ENCODE measurements around the gene ASIC4. TPM values are rescaled to one million over a fixed set of nuclear protein-coding genes. Genes with fewer than 3 reads are reported as not detected.

ASIC4 gene
- polyA plus RNA-seq, 3 donors: 0.07 to 0.14 (median 0.11) TPM

GRCh38 chr2:219565130-219566080, 51.1 kb downstream of the ASIC4 start:
- DNase-seq (ENCODE audit: low read depth in 3 of 3, low spot score in 2 of 3): no peak

DNA sequence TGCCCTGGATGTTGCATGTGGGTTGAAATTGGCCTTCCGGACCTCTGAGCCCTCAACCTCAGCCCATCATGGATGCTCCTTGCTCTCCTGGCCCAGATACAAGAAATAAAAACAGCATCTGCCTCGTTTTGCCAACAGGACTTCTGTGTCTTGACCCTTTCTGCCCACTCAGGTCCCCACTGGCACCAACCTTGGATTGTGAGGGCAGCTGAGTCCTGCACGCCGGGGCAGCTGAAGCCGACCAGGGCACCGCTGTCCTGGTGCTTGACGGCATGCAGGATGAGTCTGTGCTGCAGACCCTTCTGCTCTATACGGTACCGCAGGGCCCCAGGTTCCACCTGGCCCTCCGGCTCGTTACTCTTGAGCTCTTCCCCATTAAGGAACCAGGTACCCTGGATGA, 52.4 kb downstream of the ASIC4 start:
- no peak for DNase-seq (ENCODE audit: low read depth in 3 of 3, low spot score in 2 of 3)

DNA sequence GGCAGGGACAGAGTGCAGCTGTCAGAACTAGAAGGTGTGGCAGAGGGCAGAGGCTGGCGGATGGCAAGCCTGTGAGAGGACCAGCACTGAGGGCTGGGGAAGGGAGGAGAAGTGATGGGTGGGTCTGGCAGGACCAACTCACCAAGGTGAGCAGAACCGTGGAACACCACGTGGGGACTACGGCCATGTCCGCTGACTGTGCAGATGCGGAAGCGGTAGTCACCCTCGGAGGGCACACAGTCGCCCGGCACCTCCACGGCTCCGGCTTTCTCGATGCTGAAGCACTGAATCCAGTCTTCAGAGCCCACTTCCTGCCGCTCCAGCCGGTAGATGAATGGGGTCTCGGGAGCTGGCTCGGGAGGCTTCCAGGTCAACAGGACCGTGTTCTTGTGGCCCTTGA, 52.8 kb downstream of the ASIC4 start:
- no peak for DNase-seq (ENCODE audit: low read depth in 3 of 3, low spot score in 2 of 3)

- DNase-seq (ENCODE audit: low read depth in 3 of 3, low spot score in 2 of 3): no peak
Observed at GRCh38 chr2:219567791-219568361, 53.6 kb downstream of the ASIC4 start.

DNA sequence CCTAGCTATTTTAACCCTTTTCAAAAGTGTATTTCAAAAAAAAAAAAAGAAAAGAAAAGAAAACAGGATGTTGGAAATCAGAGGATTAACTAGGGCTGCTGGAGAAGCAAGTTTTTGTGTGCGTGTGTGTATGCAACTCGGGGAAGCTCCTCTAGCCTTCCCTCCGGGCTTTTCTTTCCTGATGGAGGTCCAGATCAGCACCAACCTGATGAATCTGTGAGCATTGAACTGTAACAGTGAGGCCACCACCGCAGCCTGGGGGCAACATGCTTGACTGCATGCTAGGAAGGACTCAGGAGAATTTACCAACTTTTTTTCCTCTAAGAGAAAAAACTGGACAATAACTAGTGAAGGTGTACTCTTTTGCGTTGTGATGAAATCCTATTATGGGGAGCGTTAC, 54.8 kb downstream of the ASIC4 start:
- DNase-seq (ENCODE audit: low read depth in 3 of 3, low spot score in 2 of 3): no peak

- no peak for DNase-seq (ENCODE audit: low read depth in 3 of 3, low spot score in 2 of 3)
Observed at GRCh38 chr2:219569635-219570034, 55.4 kb downstream of the ASIC4 start.

DNA sequence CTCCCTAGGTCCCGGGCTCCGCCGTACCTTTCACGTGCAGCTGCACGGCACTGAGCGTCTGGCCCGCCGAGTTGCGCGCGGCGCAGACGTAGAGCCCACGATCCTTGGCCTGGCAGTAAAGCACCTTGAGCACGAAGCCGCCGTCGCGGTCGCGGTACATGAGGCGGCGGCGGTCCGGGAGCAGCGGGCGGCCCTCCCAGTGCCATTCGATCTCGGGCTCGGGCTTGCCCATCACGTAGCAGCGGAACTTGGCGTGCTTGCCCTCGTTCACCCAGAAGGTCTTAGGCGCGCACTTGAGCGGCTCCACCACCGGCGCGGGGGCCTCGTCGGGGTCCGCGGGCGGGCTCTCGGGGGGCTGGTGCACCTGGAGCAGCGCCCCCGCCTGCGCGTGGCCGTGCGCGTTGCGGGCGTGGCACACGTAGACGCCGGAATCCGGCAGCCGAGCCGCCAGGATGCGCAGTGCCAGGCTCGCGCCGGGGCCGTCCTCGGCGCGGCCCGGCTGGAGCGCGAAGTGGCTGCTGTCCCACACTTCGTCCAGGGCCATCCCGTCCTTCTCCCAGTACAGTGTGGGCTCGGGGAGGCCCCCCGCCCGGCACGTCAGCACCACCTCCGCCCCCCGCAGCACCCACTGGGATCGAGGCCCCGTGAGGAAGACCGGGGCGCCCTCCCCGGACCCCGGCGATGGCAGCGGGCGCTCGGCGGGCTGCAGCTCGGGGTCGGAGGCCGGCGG, 56.1 kb downstream of the ASIC4 start:
- no peak for DNase-seq (ENCODE audit: low read depth in 3 of 3, low spot score in 2 of 3)

GRCh38 chr2:219570924-219571310, 56.6 kb downstream of the ASIC4 start:
- no peak for DNase-seq (ENCODE audit: low read depth in 3 of 3, low spot score in 2 of 3)

GRCh38 chr2:219571311-219572236, 57.3 kb downstream of the ASIC4 start, which contains the start of gene OBSL1:
OBSL1 (minus strand) TSS chr2:219571539; CDS start chr2:219571232, 307 bp downstream.
- no peak for DNase-seq (ENCODE audit: low read depth in 3 of 3, low spot score in 2 of 3)

- no peak for DNase-seq (ENCODE audit: low read depth in 3 of 3, low spot score in 2 of 3)
Observed at GRCh38 chr2:219572237-219573001, 58.1 kb downstream of the ASIC4 start, which contains the start of gene INHA. INHA (plus strand) TSS chr2:219572310; CDS start chr2:219572375, 65 bp downstream.

- DNase-seq (ENCODE audit: low read depth in 3 of 3, low spot score in 2 of 3): no peak
Observed at GRCh38 chr2:219573166-219573565, 58.9 kb downstream of the ASIC4 start.

GRCh38 chr2:219574484-219575311, 60.4 kb downstream of the ASIC4 start:
- no peak for DNase-seq (ENCODE audit: low read depth in 3 of 3, low spot score in 2 of 3)

DNA sequence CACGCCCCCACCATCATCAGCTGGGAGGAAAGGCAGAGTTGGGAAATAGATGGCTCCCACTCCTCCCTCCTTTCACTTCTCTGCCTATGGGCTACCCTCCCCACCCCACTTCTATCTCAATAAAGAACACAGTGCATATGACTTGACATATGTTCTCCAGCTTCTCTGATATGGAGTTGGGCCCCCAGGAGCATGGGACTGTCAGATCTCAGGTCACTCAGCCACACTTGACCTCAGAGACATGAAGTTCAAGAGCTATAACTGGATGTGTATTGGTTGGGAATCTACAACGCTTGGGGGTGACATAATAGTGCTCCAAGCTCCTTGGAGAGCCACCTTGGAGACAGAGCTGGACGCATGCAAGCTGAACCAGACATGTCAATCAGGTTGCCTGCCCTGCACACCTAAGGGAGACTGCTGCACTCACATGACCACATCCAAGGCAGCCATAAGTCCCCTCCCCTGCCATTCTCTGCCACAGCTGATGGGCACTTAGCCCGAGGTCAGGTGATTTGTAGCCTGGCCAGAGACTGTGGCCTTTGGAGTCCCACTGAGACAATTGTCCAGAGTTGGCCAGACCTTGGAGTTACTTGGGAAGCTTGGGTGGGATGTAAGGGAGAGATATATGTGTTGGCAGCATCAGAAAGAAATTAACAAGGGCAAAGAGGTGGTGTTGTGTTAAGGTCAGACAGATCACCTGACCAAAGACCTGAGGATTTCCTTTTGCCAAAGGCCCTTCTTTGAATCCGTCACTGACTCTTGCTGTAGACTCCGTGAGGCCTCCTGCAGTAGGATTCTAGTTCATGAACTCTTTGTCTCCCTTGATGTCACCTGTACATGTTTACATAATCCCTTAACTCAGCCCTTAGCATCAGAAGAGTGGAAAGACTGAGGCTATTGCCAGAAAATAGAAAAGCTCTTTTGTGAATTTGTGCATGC, 61.6 kb downstream of the ASIC4 start:
- no peak for DNase-seq (ENCODE audit: low read depth in 3 of 3, low spot score in 2 of 3)

- DNase-seq (ENCODE audit: low read depth in 3 of 3, low spot score in 2 of 3): no peak
Observed at GRCh38 chr2:219576505-219577388, 62.5 kb downstream of the ASIC4 start.

DNA sequence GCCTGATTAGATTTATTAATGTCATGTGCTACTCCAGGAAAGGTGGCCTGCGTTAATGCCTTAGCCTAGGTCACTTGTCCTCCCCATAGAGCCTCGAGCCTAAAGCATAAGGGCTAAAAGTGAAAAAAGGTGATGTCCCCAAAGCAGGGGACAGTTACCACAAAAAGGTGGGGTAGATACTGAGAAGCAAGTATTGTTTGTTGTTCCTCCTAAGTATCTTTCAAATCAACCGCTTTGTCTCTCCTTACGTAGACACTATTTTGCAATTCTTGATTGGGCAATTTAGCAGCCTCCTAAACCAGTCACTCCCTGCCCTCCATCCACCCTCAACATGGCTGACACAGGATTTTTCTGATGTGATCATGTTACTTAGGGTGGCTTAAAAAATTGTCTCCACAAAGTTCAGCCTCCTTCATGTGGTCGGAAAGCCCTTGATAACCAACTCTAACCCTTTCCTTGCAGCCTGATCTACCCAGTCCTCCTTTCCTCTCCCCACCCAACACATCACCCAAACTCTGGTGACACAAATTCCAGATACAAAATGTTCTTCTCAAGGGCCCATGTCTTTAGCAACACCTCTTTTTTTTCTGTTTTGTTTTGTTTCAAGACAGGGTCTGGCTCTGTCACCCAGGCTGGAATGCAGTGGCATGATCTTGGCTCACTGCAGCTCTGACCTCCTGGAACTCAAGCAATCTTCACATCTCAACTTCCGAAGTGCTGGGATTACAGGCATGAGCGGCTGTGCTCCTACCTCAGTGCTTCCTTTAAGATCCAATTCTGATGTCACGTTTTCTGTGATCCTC, 64.7 kb downstream of the ASIC4 start:
- no peak for DNase-seq (ENCODE audit: low read depth in 3 of 3, low spot score in 2 of 3)

GRCh38 chr2:219581346-219581745, 67.1 kb downstream of the ASIC4 start:
- no peak for DNase-seq (ENCODE audit: low read depth in 3 of 3, low spot score in 2 of 3)
